ENCODE data around the gene TPR. TPM values are rescaled to one million over a fixed set of nuclear protein-coding genes. Genes with fewer than 3 reads are reported as not detected.
"Not testable (repeated sequence)": the region's sequence is repeated elsewhere in the genome, so short reads cannot be mapped to it uniquely, and the experiment has no call there.

TPR gene
- polyA plus RNA-seq, 3 donors = 14.7 to 27.3 (median 19.6) TPM

- 92 to 96% (median 93%) methylated on average over 8 of the region's 8 CpGs for WGBS, 3 donors
- H3K27ac ChIP-seq (ENCODE audit: low read depth, low read length) = not testable (repeated sequence)
Observed at GRCh38 chr1:186347837-186348691, 27.0 kb downstream of the TPR start.

- H3K27ac ChIP-seq (ENCODE audit: low read depth, low read length) = no peak overlapping the region
- WGBS, 3 donors = 91 to 94% (median 92%) methylated on average over 5 of the region's 5 CpGs
Observed at GRCh38 chr1:186340772-186341171, 34.3 kb downstream of the TPR start.

- 96 to 98% (median 98%) methylated on average over 2 of the region's 2 CpGs for WGBS, 3 donors
- H3K27ac ChIP-seq (ENCODE audit: low read depth, low read length) = no peak overlapping the region
Observed at GRCh38 chr1:186337554-186337953, 37.5 kb downstream of the TPR start.

GRCh38 chr1:186330758-186331157 is 44.3 kb downstream of the TPR start:
- H3K27ac ChIP-seq (ENCODE audit: low read depth, low read length) = no peak overlapping the region
- 96 to 100% (median 100%) methylated on average over 1 of the region's 1 CpG for WGBS, 3 donors

GRCh38 chr1:186327331-186327730 is 47.7 kb downstream of the TPR start:
- H3K27ac ChIP-seq (ENCODE audit: low read depth, low read length) = no peak overlapping the region
- 91 to 100% (median 97%) methylated on average over 1 of the region's 1 CpG for WGBS, 3 donors

- 86 to 94% (median 88%) methylated on average over 1 of the region's 1 CpG for WGBS, 3 donors
- no peak overlapping the region for H3K27ac ChIP-seq (ENCODE audit: low read depth, low read length)
Observed at GRCh38 chr1:186326009-186326408, 49.0 kb downstream of the TPR start.

GRCh38 chr1:186325239-186325638 is 49.8 kb downstream of the TPR start:
- WGBS, 3 donors = 84 to 96% (median 94%) methylated on average over 2 of the region's 2 CpGs
- no peak overlapping the region for H3K27ac ChIP-seq (ENCODE audit: low read depth, low read length)

GRCh38 chr1:186323865-186324264 is 51.2 kb downstream of the TPR start:
- WGBS, 3 donors = 94 to 96% (median 96%) methylated on average over 4 of the region's 4 CpGs
- H3K27ac ChIP-seq (ENCODE audit: low read depth, low read length) = no peak overlapping the region

GRCh38 chr1:186315570-186315969 is 59.5 kb downstream of the TPR start:
- 88 to 95% (median 93%) methylated on average over 3 of the region's 3 CpGs for WGBS, 3 donors

GRCh38 chr1:186311375-186312051 is 63.5 kb downstream of the TPR start:
- 92 to 96% (median 94%) methylated on average over 3 of the region's 3 CpGs for WGBS, 3 donors
- H3K27ac ChIP-seq (ENCODE audit: low read depth, low read length) = no peak overlapping the region

More at GRCh38 chr1:186315570-186315969, 59.5 kb downstream of the TPR start:
- H3K27ac ChIP-seq (ENCODE audit: low read depth, low read length) = no peak overlapping the region

- WGBS, 3 donors = 93 to 97% (median 94%) methylated on average over 4 of the region's 4 CpGs
- no peak overlapping the region for H3K27ac ChIP-seq (ENCODE audit: low read depth, low read length)
Observed at GRCh38 chr1:186310307-186310706, 64.7 kb downstream of the TPR start.

- no peak overlapping the region for H3K27ac ChIP-seq (ENCODE audit: low read depth, low read length)
- 94 to 97% (median 94%) methylated on average over 6 of the region's 6 CpGs for WGBS, 3 donors
Observed at GRCh38 chr1:186308264-186309060, 66.6 kb downstream of the TPR start.

GRCh38 chr1:186307445-186307844 is 67.6 kb downstream of the TPR start:
- WGBS, 3 donors = 97 to 100% (median 99%) methylated on average over 6 of the region's 6 CpGs
- H3K27ac ChIP-seq (ENCODE audit: low read depth, low read length) = no peak overlapping the region

GRCh38 chr1:186306533-186306932 is 68.5 kb downstream of the TPR start:
- H3K27ac ChIP-seq (ENCODE audit: low read depth, low read length) = no peak overlapping the region
- 85 to 92% (median 88%) methylated on average over 3 of the region's 3 CpGs for WGBS, 3 donors

- 46 to 63% (median 52%) methylated on average over 6 of the region's 6 CpGs for WGBS, 3 donors
- no peak overlapping the region for H3K27ac ChIP-seq (ENCODE audit: low read depth, low read length)
Observed at GRCh38 chr1:186304982-186305949, 69.8 kb downstream of the TPR start.

- H3K27ac ChIP-seq (ENCODE audit: low read depth, low read length) = no peak overlapping the region
- 63 to 83% (median 82%) methylated on average over 2 of the region's 2 CpGs for WGBS, 3 donors
Observed at GRCh38 chr1:186303911-186304310, 71.1 kb downstream of the TPR start.

- no peak overlapping the region for H3K27ac ChIP-seq (ENCODE audit: low read depth, low read length)
- WGBS, 3 donors = 50 to 68% (median 66%) methylated on average over 3 of the region's 3 CpGs
Observed at GRCh38 chr1:186302381-186302920, 72.6 kb downstream of the TPR start.

- 75 to 88% (median 80%) methylated on average over 7 of the region's 7 CpGs for WGBS, 3 donors
- H3K27ac ChIP-seq (ENCODE audit: low read depth, low read length) = no peak overlapping the region
Observed at GRCh38 chr1:186301448-186301847, 73.6 kb downstream of the TPR start.

All from adipose tissue (tissue), 3 donors.